SK-N-SH (cell line): ENCODE measurements around the gene DIS3. TPM values are rescaled to one million over a fixed set of nuclear protein-coding genes. Genes with fewer than 3 reads are reported as not detected.
"Not testable (repeated sequence)": the region's sequence is repeated elsewhere in the genome, so short reads cannot be mapped to it uniquely, and the experiment has no call there.

Experiments used
- CTCF ChIA-PET: fragments of 300-600, 350-600 bp; formaldehyde crosslinking; extraction: SDS; loops from one replicate; lab custom pipeline; 2021; lab: Yijun Ruan, JAX
- POLR2A ChIA-PET: fragments of 350-600 bp; sonication (Branson Sonifier 250); formaldehyde crosslinking; extraction: SDS; loops from one replicate; lab custom pipeline; 2020; ENCODE audit warnings: antibody characterized with exemption, inconsistent platforms; lab: Yijun Ruan, JAX
- DNase-seq: peaks from one replicate; pipeline ENCODE4 v3.0.0; 2012
- H2AFZ ChIP-seq: fragments of 200-600 bp; sonication (generic); 2 replicates; pipeline ENCODE4 v1.8.1; 2016; ENCODE audit warnings: antibody characterized with exemption, mild to moderate bottlenecking, low read depth
- H3F3A ChIP-seq: fragments of 200-600 bp; sonication (generic); replicated peaks from 2 replicates; pipeline ENCODE3; 2016; ENCODE audit warnings: antibody characterized with exemption, mild to moderate bottlenecking; ENCODE audit not compliant: insufficient read depth
- H3K27ac ChIP-seq, 2 experiments: fragments of 200-500 bp in 1 of 2; fragments of 200-600 bp in 1 of 2; sonication (Bioruptor generic) in 1 of 2; sonication (generic), shearing (Covaris generic) in 1 of 2; 2 replicates each; pipeline versions ENCODE4 v1.5.1 to v1.6.1; 2014 to 2016; ENCODE audit warnings: low read depth in 2 of 2, inconsistent platforms in 1 of 2, low read length in 1 of 2, mild to moderate bottlenecking in 1 of 2, mixed read lengths in 1 of 2
- H3K27me3 ChIP-seq: fragments of 200-600 bp; sonication (generic), shearing (Covaris generic); 2 replicates; pipeline ENCODE4 v1.6.1; 2016; ENCODE audit warnings: mixed run types; ENCODE audit not compliant: insufficient read depth
- H3K36me3 ChIP-seq, 2 experiments: fragments of 200-500 bp in 1 of 2; fragments of 200-600 bp in 1 of 2; sonication (Bioruptor generic) in 1 of 2; sonication (generic) in 1 of 2; replicated peaks in 1 of 2; 2 replicates each; pipeline versions ENCODE3 to v1.5.1; 2014 to 2016; ENCODE audit warnings: low read length in 1 of 2, mild to moderate bottlenecking in 1 of 2; ENCODE audit not compliant: insufficient read depth in 2 of 2, control insufficient read depth in 1 of 2
- H3K4me1 ChIP-seq, 2 experiments: fragments of 200-500 bp in 1 of 2; fragments of 200-600 bp in 1 of 2; sonication (Bioruptor generic) in 1 of 2; sonication (generic), shearing (Covaris generic) in 1 of 2; 2 replicates each; pipeline versions ENCODE4 v1.5.1 to v1.6.1; 2014 to 2016; ENCODE audit warnings: low read depth in 1 of 2, low read length in 1 of 2, mixed run types in 1 of 2; ENCODE audit not compliant: insufficient read depth in 2 of 2, control insufficient read depth in 1 of 2
- H3K4me2 ChIP-seq: fragments of 200-600 bp; sonication (generic), shearing (Covaris generic); 2 replicates; pipeline ENCODE4 v1.6.1; 2017; ENCODE audit warnings: mixed run types
- H3K4me3 ChIP-seq, 2 experiments: fragments of 200-500 bp in 1 of 2; fragments of 200-600 bp in 1 of 2; sonication (Bioruptor generic) in 1 of 2; sonication (generic), shearing (Covaris generic) in 1 of 2; 2 replicates each; pipeline versions ENCODE4 v1.5.1 to v1.8.1; 2014 to 2016; ENCODE audit warnings: low read depth in 2 of 2, inconsistent platforms in 1 of 2, low read length in 1 of 2, mild to moderate bottlenecking in 1 of 2, mixed read lengths in 1 of 2, moderate library complexity in 1 of 2
- H3K79me2 ChIP-seq: fragments of 200-600 bp; sonication (generic); 2 replicates; pipeline ENCODE4 v1.8.1; 2017; ENCODE audit warnings: mild to moderate bottlenecking; ENCODE audit not compliant: insufficient read depth
- H3K9ac ChIP-seq: fragments of 200-600 bp; sonication (generic); 2 replicates; pipeline ENCODE4 v1.6.1; 2017; ENCODE audit warnings: mixed run types
- H3K9me2 ChIP-seq: fragments of 200-600 bp; sonication (generic); 2 replicates; pipeline ENCODE4 v1.6.1; 2017; ENCODE audit warnings: mixed run types
- H3K9me3 ChIP-seq: fragments of 200-600 bp; sonication (generic); 2 replicates; pipeline ENCODE4 v1.6.1; 2017; ENCODE audit warnings: mixed run types, mild to moderate bottlenecking, moderate library complexity
- H4K20me1 ChIP-seq: fragments of 200-600 bp; sonication (generic); 2 replicates; pipeline ENCODE4 v1.6.1; 2017; ENCODE audit warnings: mild to moderate bottlenecking, mixed run types; ENCODE audit not compliant: insufficient read depth
- EZH2phosphoT487 ChIP-seq: fragments of 200-600 bp; sonication (generic); IDR thresholded peaks from 2 replicates; pipeline ENCODE4 v1.6.1; 2017; ENCODE audit warnings: low read depth, mixed run types, mild to moderate bottlenecking, antibody characterized with exemption, moderate library complexity, borderline replicate concordance
- JUND ChIP-seq: IDR thresholded peaks from 2 replicates; pipeline ENCODE4 v1.4.0; 2012
- MXI1 ChIP-seq: IDR thresholded peaks from 2 replicates; pipeline ENCODE4 v1.6.1; 2012; ENCODE audit warnings: mild to moderate bottlenecking, low read depth, low read length, improper control_type of control experiment
- RAD21 ChIP-seq: IDR thresholded peaks from 2 replicates; pipeline ENCODE4 v1.6.1; 2012; ENCODE audit warnings: mild to moderate bottlenecking, low read length
- WGBS: methylation state at CpG from one replicate; pipeline ENCODE4 v1.1.6; 2017; ENCODE audit warnings: low lambda C conversion rate; 5-methylcytosine and 5-hydroxymethylcytosine counted together
- polyA plus RNA-seq, 3 experiments: library from polyadenylated mRNA; depleted of rRNA; stranded (reverse); fragments of >200 nt; gene quantifications; 2 replicates each; pipeline ENCODE4 v1.2.3, GENCODE V29; 2012
- TF ChIP-seq, protein P1 (sequence below): fragments of 200-600 bp; sonication (generic); IDR thresholded peaks from 2 replicates; pipeline ENCODE4 v1.6.1; 2017; ENCODE audit warnings: antibody characterized with exemption, mild to moderate bottlenecking, moderate library complexity

DIS3 gene
- polyA plus RNA-seq, 1 of the 3 experiments (the other 2 are of a cell fraction): 15.7 TPM

DNA sequence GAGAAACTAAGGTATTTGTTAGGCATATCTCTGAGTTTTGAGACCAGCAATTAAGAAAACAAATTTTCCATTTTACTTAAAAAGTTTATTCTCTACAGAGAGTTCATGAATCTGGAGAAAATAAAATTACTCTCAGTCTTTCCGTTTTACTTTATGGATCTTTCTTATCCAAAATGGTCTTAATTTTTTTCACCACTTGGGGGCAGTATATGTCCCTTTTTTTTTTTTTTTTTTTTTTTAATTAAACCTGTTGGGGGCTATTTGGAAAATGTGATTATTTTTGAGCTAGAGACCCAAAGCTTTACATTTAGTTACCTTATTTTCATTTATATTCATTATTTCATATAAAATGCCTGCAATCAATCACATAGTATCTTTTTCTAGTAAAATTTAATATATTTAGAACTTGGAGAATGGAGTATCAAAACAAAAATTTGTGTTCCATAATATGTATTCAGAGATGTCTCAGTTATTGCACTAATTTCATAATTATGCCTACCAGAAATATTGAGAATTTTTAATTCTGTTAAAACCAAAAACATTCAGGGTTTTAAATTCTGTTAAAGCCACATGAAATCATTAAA lies 27.3 kb upstream of the DIS3 start:
- Histone ChIP-seq H3K4me1 (0 out of 4 replicates have a peak, but pooled peaks cover 0 to 7% of the 10 kb centered on the region in 2 experiments), H3F3A (peaks cover 20% of the 10 kb centered on the region), H3K36me3 (peaks cover 31 to 43% of the 10 kb centered on the region in 2 experiments), H4K20me1 (no peaks in the 10 kb centered on the region), H3K27me3 (no peaks in the 10 kb centered on the region), H3K79me2 (no peaks in the 10 kb centered on the region), H3K9ac (no peak overlapping the region), H3K9me2 (no peaks in the 10 kb centered on the region), H3K9me3 (no peaks in the 10 kb centered on the region), H3K4me2 (no peak overlapping the region), H3K4me3 (no peak overlapping the region; a peak in 1 of 4 replicates), H2AFZ (no peak overlapping the region), H3K27ac (peak overlapping the region in 1 of 2 experiments; percentile 32; a peak in 1 of 4 replicates)
- POLR2A ChIA-PET: no interaction called here
- peak; percentile 14 for DNase-seq
- no peak for TF ChIP-seq EZH2phosphoT487
- TF ChIP-seq, protein P1, sequence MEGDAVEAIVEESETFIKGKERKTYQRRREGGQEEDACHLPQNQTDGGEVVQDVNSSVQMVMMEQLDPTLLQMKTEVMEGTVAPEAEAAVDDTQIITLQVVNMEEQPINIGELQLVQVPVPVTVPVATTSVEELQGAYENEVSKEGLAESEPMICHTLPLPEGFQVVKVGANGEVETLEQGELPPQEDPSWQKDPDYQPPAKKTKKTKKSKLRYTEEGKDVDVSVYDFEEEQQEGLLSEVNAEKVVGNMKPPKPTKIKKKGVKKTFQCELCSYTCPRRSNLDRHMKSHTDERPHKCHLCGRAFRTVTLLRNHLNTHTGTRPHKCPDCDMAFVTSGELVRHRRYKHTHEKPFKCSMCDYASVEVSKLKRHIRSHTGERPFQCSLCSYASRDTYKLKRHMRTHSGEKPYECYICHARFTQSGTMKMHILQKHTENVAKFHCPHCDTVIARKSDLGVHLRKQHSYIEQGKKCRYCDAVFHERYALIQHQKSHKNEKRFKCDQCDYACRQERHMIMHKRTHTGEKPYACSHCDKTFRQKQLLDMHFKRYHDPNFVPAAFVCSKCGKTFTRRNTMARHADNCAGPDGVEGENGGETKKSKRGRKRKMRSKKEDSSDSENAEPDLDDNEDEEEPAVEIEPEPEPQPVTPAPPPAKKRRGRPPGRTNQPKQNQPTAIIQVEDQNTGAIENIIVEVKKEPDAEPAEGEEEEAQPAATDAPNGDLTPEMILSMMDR: peak; percentile 81
- peak; percentile 49; the same call in 1 of the 2 replicates for TF ChIP-seq RAD21
- 18% methylated on average over 1 of the region's 1 CpG for WGBS
- CTCF ChIA-PET: interaction anchor here (1.1 to 1.7 kb wide), 3 partner anchors 20 to 28 kb away, joined by 3 read pairs; no protein-coding TSS in a partner anchor

DNA sequence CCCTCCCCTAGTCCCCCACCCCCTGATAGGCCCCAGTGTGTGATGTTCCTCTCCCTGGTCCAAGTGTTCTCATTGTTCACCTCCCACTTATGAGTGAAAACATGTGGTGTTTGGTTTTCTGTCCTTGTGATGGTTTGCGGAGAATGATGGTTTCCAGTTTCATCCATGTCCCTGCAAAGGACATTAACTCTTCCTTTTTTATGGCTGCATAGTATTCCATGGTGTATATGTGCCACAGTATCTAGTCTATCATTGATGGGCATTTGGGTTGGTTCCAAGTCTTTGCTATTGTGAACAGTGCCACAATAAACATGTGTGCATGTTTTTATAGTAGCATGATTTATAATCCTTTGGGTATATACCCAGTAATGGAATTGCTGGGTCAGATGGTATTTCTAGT lies 24.8 kb upstream of the DIS3 start:
- CTCF ChIA-PET, H4K20me1 ChIP-seq, H2AFZ ChIP-seq, H3K79me2 ChIP-seq, DNase-seq, H3K9me2 ChIP-seq, H3K4me2 ChIP-seq, H3K9me3 ChIP-seq, POLR2A ChIA-PET, H3K9ac ChIP-seq, H3K4me3 ChIP-seq, H3K4me1 ChIP-seq, H3K27ac ChIP-seq, H3K27me3 ChIP-seq: not testable (repeated sequence)
- H3K36me3 ChIP-seq: peaks cover 35 to 39% of the 10 kb centered on the region in 2 experiments
- WGBS: 94% methylated on average over 1 of the region's 1 CpG
- H3F3A ChIP-seq: peaks cover 20% of the 10 kb centered on the region

DNA sequence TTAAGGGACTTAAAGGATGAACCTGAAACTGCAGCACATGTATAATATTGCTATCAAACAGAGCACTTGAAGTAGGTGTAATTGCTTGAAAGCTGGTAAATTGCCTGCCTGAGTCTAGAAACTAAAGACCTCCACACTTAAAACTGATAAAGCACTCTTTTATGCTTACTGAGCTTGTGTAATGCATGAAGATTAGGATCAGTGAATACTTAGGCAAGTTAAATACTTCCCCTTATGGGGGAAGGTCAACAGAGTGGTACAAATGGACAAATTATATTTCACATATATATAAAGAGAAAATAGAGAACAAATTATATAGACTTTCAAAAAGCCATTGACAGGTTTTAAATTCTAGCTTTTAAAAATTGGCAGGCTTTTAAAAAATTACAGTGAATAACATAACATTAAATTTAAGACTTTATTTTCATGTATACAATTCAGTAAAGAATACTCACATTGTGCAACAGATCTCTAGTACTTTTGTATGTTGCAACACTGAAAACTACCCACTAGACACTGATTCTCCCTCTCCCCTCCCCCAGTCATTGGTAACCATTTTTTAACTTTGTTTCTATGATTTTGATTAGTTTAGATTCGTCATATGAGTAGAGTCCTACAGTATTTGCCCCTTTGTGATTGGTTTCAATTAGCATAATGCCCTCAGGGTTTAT lies 24.1 kb upstream of the DIS3 start:
- DNase-seq: no peak
- Histone ChIP-seq H3K4me1 (0 out of 4 replicates have a peak, but pooled peaks cover 0 to 7% of the 10 kb centered on the region in 2 experiments), H3K27me3 (no peaks in the 10 kb centered on the region), H3K9me2 (no peaks in the 10 kb centered on the region), H3K4me3 (no peak overlapping the region), H3K79me2 (peaks cover 6% of the 10 kb centered on the region; the same call in 1 of the 2 replicates), H3K4me2 (no peak overlapping the region), H2AFZ (no peak overlapping the region), H3K27ac (no peak overlapping the region), H3K36me3 (peaks cover 39 to 41% of the 10 kb centered on the region in 2 experiments), H4K20me1 (no peaks in the 10 kb centered on the region), H3F3A (peaks cover 20% of the 10 kb centered on the region), H3K9ac (no peak overlapping the region), H3K9me3 (no peaks in the 10 kb centered on the region)
- TF ChIP-seq JUND (no peak), EZH2phosphoT487 (no peak), MXI1 (no peak), RAD21 (no peak)
- 90% methylated on average over 1 of the region's 1 CpG for WGBS
- ChIA-PET CTCF (interaction anchor here (0.6 to 1.0 kb wide), 2 partner anchors 30 to 31 kb away, joined by 3 read pairs; no protein-coding TSS in a partner anchor), POLR2A (interaction anchor here (0.6 kb wide), 1 partner anchor 27 kb away, joined by 4 read pairs; no protein-coding TSS in a partner anchor)
